Stimulated activated naive CD8-positive, alpha-beta T cell treated with anti-CD3 and anti-CD28 coated beads, Interleukin-15, Interleukin-2, amounts not matched to agents 100 U/mL and 50 U/mL, for 24 hours (primary cell): ENCODE data around the gene TNFSF11.

Source experiments
- ATAC-seq: fragments of 150-1000 bp; cut with Tn5 transposase; one replicate; pipeline ENCODE4 v1.10.0; 2021
- DNase-seq: peaks from one replicate; pipeline ENCODE4 v3.0.0; 2021

TNFSF11 gene

GRCh38 chr13:42611086-42611779 is 37.3 kb downstream of the TNFSF11 start:
- DNase-seq (no peak), ATAC-seq (no peak)

DNA sequence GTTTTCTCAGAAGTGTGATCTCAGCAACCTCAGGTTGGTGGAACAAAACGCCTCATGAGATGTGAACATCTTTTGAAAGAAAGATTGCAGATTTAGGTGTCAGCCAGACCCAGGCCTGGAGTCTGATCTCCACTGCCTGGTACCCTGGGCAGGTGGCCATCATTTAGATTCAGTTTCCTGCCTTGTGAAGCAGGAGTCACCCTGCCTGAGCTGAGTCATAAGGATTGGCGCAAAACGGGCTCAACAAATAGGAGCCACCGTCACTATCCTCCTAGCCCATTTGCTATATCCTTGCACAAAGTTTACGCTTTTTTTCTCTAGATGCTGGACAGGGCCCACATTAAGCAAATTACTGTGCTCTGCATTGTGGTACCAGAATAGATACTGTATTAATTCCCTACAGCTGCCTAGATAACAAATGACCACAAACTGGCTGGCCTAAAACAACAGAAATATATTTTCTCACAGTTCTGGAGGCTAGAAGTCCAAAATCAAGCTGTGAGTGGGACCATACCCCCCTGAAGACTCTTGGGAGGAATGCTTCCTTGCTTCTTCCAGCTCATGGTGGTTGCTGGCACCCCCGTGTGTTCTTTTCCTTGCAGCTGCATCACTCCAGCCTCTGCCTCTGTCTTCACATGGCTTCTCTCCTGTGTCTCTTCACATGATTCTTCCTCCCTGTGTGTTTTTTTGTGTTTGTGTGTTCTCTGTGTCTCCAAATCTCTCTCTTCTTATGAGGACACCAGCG is 38.2 kb downstream of the TNFSF11 start:
- DNase-seq (no peak), ATAC-seq (no peak)

GRCh38 chr13:42614436-42615035 is 40.6 kb downstream of the TNFSF11 start:
- ATAC-seq, result no peak
- DNase-seq, result no peak

DNA sequence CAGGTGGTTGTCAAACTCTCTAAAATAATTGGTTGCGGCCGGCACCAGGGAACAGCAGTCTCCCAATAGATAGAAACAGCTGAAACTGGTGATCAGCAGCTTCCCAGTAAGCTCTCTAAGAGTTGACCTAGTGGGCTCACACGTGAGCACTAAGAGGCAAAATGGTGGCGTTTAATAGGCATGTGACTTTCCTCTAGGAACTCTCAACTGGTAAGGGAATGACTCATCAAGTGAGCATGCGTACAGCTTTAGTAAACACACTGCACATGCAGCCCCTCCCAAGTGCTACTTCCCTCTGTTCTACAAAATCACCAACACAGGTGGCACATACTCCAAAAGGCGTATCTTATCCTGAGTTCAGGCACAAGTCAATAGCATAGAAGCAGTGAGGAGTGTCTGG is 41.7 kb downstream of the TNFSF11 start:
- ATAC-seq (no peak), DNase-seq (no peak)

GRCh38 chr13:42617221-42617620 is 43.3 kb downstream of the TNFSF11 start:
- ATAC-seq, result no peak
- DNase-seq, result no peak

DNA sequence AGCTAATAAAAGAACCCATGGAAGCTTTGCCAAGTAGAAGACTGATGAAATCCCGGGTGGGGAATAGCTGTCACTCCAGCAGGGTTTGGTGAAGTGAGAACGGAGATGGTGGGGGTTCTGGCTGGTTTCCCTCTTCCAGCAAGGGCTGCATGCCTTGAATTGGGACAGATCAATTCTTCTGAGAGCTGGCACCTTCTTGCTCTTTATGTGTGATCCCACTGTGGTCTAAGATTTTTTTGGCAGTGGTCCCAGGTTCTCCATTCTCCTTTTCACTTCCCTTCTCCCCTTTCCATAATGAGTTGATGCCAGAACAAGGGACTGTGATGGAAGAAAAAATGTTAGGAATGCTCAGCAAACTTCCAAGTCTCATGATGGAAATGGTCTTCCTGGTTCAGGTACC is 50.0 kb downstream of the TNFSF11 start:
- no peak for DNase-seq

DNA sequence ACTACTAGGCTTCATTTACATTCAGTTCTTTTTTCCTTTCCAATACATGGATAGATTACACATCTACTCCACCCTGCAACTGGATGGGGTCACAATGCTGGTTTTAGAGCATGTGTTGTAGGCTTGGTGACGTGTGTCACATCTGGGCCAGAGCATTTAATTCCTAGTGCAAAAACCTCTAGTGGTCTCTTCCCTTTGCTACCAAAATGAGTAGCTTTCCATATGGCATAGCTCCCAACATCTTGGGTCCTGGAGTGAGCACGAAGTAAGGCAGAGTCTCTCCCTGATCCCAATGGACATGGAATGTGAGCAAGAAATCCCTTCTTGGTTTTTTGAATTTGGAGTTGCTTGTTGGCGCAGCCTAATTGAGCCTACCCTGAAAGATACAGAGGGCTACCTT is 51.7 kb downstream of the TNFSF11 start:
- no peak for ATAC-seq
- DNase-seq, result no peak

More for the DNA sequence above, 50.0 kb downstream of the TNFSF11 start:
- no peak for ATAC-seq

- DNase-seq (no peak), ATAC-seq (no peak)
Measured at GRCh38 chr13:42626176-42626860, 52.4 kb downstream of the TNFSF11 start.

- no peak for DNase-seq
Measured at GRCh38 chr13:42628666-42629065, 54.7 kb downstream of the TNFSF11 start.

GRCh38 chr13:42631181-42631580 is 57.2 kb downstream of the TNFSF11 start:
- no peak for DNase-seq
- no peak for ATAC-seq

More at GRCh38 chr13:42628666-42629065, 54.7 kb downstream of the TNFSF11 start:
- ATAC-seq, result no peak

DNA sequence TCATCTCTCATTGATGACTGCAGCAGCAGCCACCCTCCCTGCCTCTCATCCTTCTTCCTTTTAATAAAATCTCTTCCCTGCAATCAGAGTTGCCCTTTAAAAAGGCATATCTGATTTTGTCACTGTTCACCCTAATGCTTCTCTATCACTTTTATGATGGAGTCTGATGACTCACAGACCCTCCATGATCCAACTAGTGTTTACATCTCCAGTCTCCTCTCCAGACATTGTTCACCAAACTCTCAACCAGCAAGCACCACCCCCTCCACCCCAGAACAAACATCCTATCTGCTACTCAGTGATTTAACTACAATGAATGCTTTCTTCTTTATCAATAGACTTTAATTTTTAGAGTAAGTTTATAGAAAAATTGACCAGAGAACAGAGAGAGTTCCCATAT is 59.5 kb downstream of the TNFSF11 start:
- no peak for ATAC-seq

GRCh38 chr13:42638101-42638500 is 64.1 kb downstream of the TNFSF11 start:
- no peak for DNase-seq
- no peak for ATAC-seq

More for the DNA sequence above, 59.5 kb downstream of the TNFSF11 start:
- DNase-seq, result no peak

GRCh38 chr13:42638886-42639285 is 64.9 kb downstream of the TNFSF11 start:
- DNase-seq (no peak), ATAC-seq (no peak)

GRCh38 chr13:42643076-42643475 is 69.1 kb downstream of the TNFSF11 start:
- DNase-seq, result no peak

GRCh38 chr13:42644841-42645240 is 70.9 kb downstream of the TNFSF11 start:
- DNase-seq, result no peak
- no peak for ATAC-seq

More at GRCh38 chr13:42643076-42643475, 69.1 kb downstream of the TNFSF11 start:
- ATAC-seq, result no peak

DNA sequence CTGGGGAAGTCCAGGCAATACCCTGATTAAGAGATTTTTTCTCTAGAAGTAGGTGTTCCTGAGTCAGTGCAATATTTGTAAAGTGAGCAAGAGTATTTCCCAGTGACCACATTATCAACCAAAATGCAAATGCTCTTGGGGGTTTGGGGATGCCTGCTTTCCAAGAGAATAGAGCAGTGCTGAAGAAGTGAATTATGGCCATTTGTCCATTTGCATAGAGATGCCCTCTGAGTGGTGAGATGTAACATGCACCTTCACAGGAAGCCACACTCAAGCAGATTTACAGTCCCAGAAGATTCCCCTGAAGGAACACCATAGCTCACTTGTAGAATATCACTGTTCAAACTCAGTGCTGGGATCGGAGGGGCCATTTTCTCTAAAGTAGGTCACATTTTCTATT is 71.8 kb downstream of the TNFSF11 start:
- DNase-seq (no peak), ATAC-seq (no peak)

- no peak for DNase-seq
- ATAC-seq, result no peak
Measured at GRCh38 chr13:42649141-42649540, 75.2 kb downstream of the TNFSF11 start.

GRCh38 chr13:42649831-42650230 is 75.9 kb downstream of the TNFSF11 start:
- DNase-seq, result no peak
- ATAC-seq, result no peak

GRCh38 chr13:42650506-42650905 is 76.6 kb downstream of the TNFSF11 start:
- no peak for ATAC-seq
- DNase-seq, result no peak

DNA sequence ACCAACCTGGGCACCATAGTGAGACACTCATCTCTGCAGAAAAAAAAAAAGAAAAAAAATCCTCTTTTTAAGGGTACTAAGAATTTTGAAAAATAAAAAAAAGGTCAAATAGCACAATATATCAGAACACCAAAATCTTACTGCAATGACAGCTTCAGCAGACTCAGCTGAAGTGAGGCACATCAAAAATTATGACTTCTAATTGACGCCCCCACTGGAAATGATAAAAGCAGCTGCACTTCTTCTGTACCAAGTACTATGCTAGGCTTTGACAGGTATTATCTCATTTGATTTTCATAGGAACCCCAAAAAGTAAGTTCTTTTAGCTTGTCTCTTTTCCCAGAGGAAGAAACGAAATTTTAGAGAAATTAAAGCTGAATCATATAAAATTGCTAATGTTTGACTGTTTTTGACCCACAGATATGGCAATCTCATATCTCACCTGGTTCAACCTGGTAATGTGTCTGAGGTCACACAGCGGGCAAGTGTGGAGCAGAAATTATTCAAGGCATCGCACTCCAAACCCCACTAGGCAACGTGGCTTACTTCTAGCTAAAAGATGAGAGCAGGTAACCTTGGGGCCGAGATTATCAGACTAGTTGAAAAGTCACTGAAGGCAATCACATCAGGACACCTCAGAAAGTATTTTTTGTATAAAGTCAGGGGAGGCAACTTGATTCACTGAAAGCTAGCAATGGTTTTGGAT is 78.1 kb downstream of the TNFSF11 start:
- DNase-seq (no peak), ATAC-seq (no peak)

DNA sequence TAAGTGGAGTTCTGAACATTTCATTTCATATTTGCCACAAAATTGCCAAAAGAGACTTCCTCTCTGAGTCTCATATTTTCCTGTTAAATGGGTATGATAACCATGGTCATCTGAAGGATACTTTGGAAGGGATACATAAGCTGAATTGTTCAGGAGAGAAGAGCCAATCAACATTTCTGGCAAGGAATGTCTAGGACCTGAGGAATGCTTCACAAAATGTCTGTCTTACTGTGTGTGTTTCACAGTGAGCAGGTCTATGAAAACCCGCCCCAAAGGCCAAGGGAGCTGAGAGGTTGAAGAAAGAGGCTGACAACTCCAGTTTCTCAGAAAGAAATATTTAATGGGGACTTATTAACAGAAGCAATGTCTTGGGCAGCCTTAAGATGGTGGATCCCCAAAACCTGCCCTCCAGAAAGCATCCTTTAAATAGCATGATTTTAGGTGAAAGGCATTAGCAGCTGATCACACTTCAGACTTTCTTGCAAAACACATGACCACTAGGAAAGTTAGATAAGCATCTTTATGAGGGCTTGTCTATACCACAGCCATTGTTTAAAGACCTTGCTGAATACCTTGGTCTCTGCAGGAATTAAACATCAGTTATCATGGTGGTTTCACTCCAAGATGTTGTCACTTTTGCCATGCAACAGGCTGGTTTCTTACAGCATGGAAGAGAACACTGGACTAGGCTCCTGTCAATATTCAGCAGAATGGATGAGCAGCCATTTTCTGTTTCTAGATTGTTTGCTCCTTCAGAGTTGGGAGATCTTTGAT is 78.9 kb downstream of the TNFSF11 start:
- no peak for ATAC-seq
- DNase-seq, result no peak
